ENCODE results near the gene COL18A1. TPM values are rescaled to one million over a fixed set of nuclear protein-coding genes. Genes with fewer than 3 reads are reported as not detected.

The COL18A1 gene
- polyA plus RNA-seq, 3 donors: 0.80 to 4.1 (median 1.1) TPM

- no peak overlapping the region for H3K4me2 ChIP-seq (replicated peaks; ENCODE audit: extremely low read depth, low read length, poor library complexity, severe bottlenecking)
- H3K27ac ChIP-seq (ENCODE audit: low read depth in 1 of 2, low read length in 2 of 2): no peak overlapping the region
- peaks cover 0 to 6% of the 10 kb centered on the region in 2 donors for H3K4me1 ChIP-seq (ENCODE audit: control insufficient read depth in 1 of 2, insufficient read depth in 2 of 2, low read length in 2 of 2)
- H3K79me2 ChIP-seq (ENCODE audit: insufficient read depth, low read length): no peaks in the 10 kb centered on the region
- no peaks in the 10 kb centered on the region for H3K9me3 ChIP-seq (replicated peaks in 1 of 2; ENCODE audit: control insufficient read depth in 1 of 2, insufficient read depth in 1 of 2, low read length in 2 of 2)
- peak overlapping the region in 1 of 7 donors; percentile 63 for H3K27ac Mint-ChIP-seq
- H3K4me3 Mint-ChIP-seq: no peak overlapping the region
- no peak for DNase-seq
- H3K36me3 Mint-ChIP-seq: no peaks in the 10 kb centered on the region
- intact Hi-C loops (cut with micrococcal nuclease): no loop called here
- H3K27me3 ChIP-seq (ENCODE audit: control insufficient read depth in 2 of 2, insufficient read depth in 2 of 2, low read length in 2 of 2): no peaks in the 10 kb centered on the region
- TF ChIP-seq CTCF (IDR thresholded peaks at IDR 0.05): no peak
- no peak overlapping the region for H3K4me3 ChIP-seq (replicated peaks in 1 of 3; ENCODE audit: low read depth in 2 of 3, low read length in 3 of 3)
- peaks cover 8% of the 10 kb centered on the region for H3K4me1 Mint-ChIP-seq
- no peaks in the 10 kb centered on the region for H3K9me3 Mint-ChIP-seq
- H2AFZ ChIP-seq (ENCODE audit: insufficient read depth, low read depth, low read length, poor library complexity, severe bottlenecking): no peak overlapping the region
- WGBS (ENCODE audit: insufficient coverage): 93% methylated on average over 25 of the region's 29 CpGs
- no peaks in the 10 kb centered on the region for H3K36me3 ChIP-seq (replicated peaks in 1 of 2; ENCODE audit: control insufficient read depth in 1 of 2, insufficient read depth in 2 of 2, low read length in 2 of 2)
- H4K20me1 ChIP-seq (ENCODE audit: insufficient read depth, low read length): no peaks in the 10 kb centered on the region
- peaks cover 8 to 19% (median 13%) of the 10 kb centered on the region in 3 donors for H3K27me3 Mint-ChIP-seq (ENCODE audit: low read depth in 3 of 3)
- no peak overlapping the region for H3K9ac ChIP-seq (ENCODE audit: insufficient read depth, low read length, poor library complexity, severe bottlenecking)
These were observed 43.6 kb upstream of the COL18A1 start for GRCh38 chr21:45361033-45361997.

- no peaks in the 10 kb centered on the region for H3K9me3 ChIP-seq (replicated peaks in 1 of 2; ENCODE audit: control insufficient read depth in 1 of 2, insufficient read depth in 1 of 2, low read length in 2 of 2)
- H3K36me3 ChIP-seq (replicated peaks in 1 of 2; ENCODE audit: control insufficient read depth in 1 of 2, insufficient read depth in 2 of 2, low read length in 2 of 2): no peaks in the 10 kb centered on the region
- Mint-ChIP-seq H3K9me3 (no peaks in the 10 kb centered on the region), H3K36me3 (no peaks in the 10 kb centered on the region), H3K27me3 (ENCODE audit: low read depth in 3 of 3) (peaks cover 4 to 11% (median 8%) of the 10 kb centered on the region in 3 donors), H3K4me1 (peaks cover 8% of the 10 kb centered on the region), H3K27ac (peak overlapping the region in 1 of 7 donors; percentile 63), H3K4me3 (no peak overlapping the region)
- H3K4me2 ChIP-seq (replicated peaks; ENCODE audit: extremely low read depth, low read length, poor library complexity, severe bottlenecking): no peak overlapping the region
- no peak overlapping the region for H2AFZ ChIP-seq (ENCODE audit: insufficient read depth, low read depth, low read length, poor library complexity, severe bottlenecking)
- intact Hi-C loops (cut with micrococcal nuclease): no loop called here
- no peak for TF ChIP-seq CTCF (IDR thresholded peaks at IDR 0.05)
- H3K4me3 ChIP-seq (replicated peaks in 1 of 3; ENCODE audit: low read depth in 2 of 3, low read length in 3 of 3): no peak overlapping the region
- no peak overlapping the region for H3K27ac ChIP-seq (ENCODE audit: low read depth in 1 of 2, low read length in 2 of 2)
- H3K27me3 ChIP-seq (ENCODE audit: control insufficient read depth in 2 of 2, insufficient read depth in 2 of 2, low read length in 2 of 2): no peaks in the 10 kb centered on the region
- no peak overlapping the region for H3K9ac ChIP-seq (ENCODE audit: insufficient read depth, low read length, poor library complexity, severe bottlenecking)
- H4K20me1 ChIP-seq (ENCODE audit: insufficient read depth, low read length): no peaks in the 10 kb centered on the region
- no peaks in the 10 kb centered on the region for H3K79me2 ChIP-seq (ENCODE audit: insufficient read depth, low read length)
- no peak for DNase-seq
- peaks cover 0 to 6% of the 10 kb centered on the region in 2 donors for H3K4me1 ChIP-seq (ENCODE audit: control insufficient read depth in 1 of 2, insufficient read depth in 2 of 2, low read length in 2 of 2)
- 86% methylated on average over 9 of the region's 15 CpGs for WGBS (ENCODE audit: insufficient coverage)
These were observed 42.8 kb upstream of the COL18A1 start for GRCh38 chr21:45362077-45362747.

Measured in CD14-positive monocyte (primary cell).